Natural killer cell (primary cell): Measurements from ENCODE around the gene COL6A5. TPM values are rescaled to one million over a fixed set of nuclear protein-coding genes. Genes with fewer than 3 reads are reported as not detected.

Experiments
- ATAC-seq, 3 donors: fragments of 150-1000 bp in 2 of 3; fragments of 200-7000 bp in 1 of 3; cut with Tn5 transposase; 1 replicate in 1 of 3; 2 replicates in 2 of 3; pipeline ENCODE4 v1.10.0; 2021; ENCODE audit warnings: mild to moderate bottlenecking in 2 of 3, moderate library complexity in 2 of 3
- DNase-seq, 2 donors: peaks; one replicate each; pipeline versions ENCODE4 v3.0.0 to v3.0.0-alpha.2; 2013 to 2021; ENCODE audit warnings: mixed read lengths in 1 of 2
- H3K27ac ChIP-seq: one replicate; pipeline ENCODE4 v1.5.1; 2013; ENCODE audit warnings: mild to moderate bottlenecking, low read length
- H3K27me3 ChIP-seq: one replicate; pipeline ENCODE4 v1.6.1; 2013; ENCODE audit warnings: low read length; ENCODE audit not compliant: control insufficient read depth, insufficient read depth
- H3K36me3 ChIP-seq: one replicate; pipeline ENCODE4 v1.6.1; 2013; ENCODE audit warnings: low read length; ENCODE audit not compliant: control insufficient read depth, insufficient read depth
- H3K4me1 ChIP-seq: one replicate; pipeline ENCODE4 v1.6.1; 2013; ENCODE audit warnings: low read length; ENCODE audit not compliant: control insufficient read depth, insufficient read depth
- H3K4me3 ChIP-seq: one replicate; pipeline ENCODE4 v1.5.1; 2013; ENCODE audit warnings: low read length
- H3K9me3 ChIP-seq: one replicate; pipeline ENCODE4 v1.6.1; 2013; ENCODE audit warnings: low read length; ENCODE audit not compliant: control insufficient read depth, insufficient read depth
- H3K27ac Mint-ChIP-seq, 2 donors: one replicate each; pipeline ENCODE4 v1.8.0; 2022; ENCODE audit warnings: mild to moderate bottlenecking in 2 of 2, mixed read lengths in 2 of 2, moderate library complexity in 1 of 2
- H3K27me3 Mint-ChIP-seq, 2 donors: one replicate each; pipeline ENCODE4 v1.8.0; 2022; ENCODE audit warnings: low read depth in 2 of 2, mixed read lengths in 2 of 2
- H3K36me3 Mint-ChIP-seq: one replicate; pipeline ENCODE4 v1.8.0; 2022; ENCODE audit warnings: mixed read lengths
- H3K4me1 Mint-ChIP-seq, 2 donors: one replicate each; pipeline ENCODE4 v1.8.0; 2022; ENCODE audit warnings: mixed read lengths in 2 of 2
- H3K4me3 Mint-ChIP-seq: one replicate; pipeline ENCODE4 v1.8.0; 2022; ENCODE audit warnings: mild to moderate bottlenecking, moderate library complexity, mixed read lengths
- H3K9me3 Mint-ChIP-seq, 2 donors: one replicate each; pipeline ENCODE4 v1.8.0; 2022; ENCODE audit warnings: mixed read lengths in 2 of 2
- CTCF ChIP-seq: fragments of 200-600 bp; IDR thresholded peaks from one replicate; pipeline ENCODE4 v1.8.0; 2022; ENCODE audit warnings: antibody characterized with exemption
- WGBS: methylation state at CpG from one replicate; pipeline ENCODE4 v1.1.7; 2013; ENCODE audit warnings: missing lambda C conversion rate; ENCODE audit not compliant: insufficient coverage; 5-methylcytosine and 5-hydroxymethylcytosine counted together
- intact Hi-C: fragments of 100-400 bp; cut with micrococcal nuclease; formaldehyde crosslinking; loops from one replicate; pipeline ENCODE4 v1.14.2; 2022
- total RNA-seq, 4 donors: library from RNA; stranded (reverse); fragments of 120-200 nt in 1 of 4; gene quantifications; one replicate each; pipeline versions ENCODE4 v1.2.3 to v1.2.4, GENCODE V29; 2013 to 2022

The COL6A5 gene, protein sequence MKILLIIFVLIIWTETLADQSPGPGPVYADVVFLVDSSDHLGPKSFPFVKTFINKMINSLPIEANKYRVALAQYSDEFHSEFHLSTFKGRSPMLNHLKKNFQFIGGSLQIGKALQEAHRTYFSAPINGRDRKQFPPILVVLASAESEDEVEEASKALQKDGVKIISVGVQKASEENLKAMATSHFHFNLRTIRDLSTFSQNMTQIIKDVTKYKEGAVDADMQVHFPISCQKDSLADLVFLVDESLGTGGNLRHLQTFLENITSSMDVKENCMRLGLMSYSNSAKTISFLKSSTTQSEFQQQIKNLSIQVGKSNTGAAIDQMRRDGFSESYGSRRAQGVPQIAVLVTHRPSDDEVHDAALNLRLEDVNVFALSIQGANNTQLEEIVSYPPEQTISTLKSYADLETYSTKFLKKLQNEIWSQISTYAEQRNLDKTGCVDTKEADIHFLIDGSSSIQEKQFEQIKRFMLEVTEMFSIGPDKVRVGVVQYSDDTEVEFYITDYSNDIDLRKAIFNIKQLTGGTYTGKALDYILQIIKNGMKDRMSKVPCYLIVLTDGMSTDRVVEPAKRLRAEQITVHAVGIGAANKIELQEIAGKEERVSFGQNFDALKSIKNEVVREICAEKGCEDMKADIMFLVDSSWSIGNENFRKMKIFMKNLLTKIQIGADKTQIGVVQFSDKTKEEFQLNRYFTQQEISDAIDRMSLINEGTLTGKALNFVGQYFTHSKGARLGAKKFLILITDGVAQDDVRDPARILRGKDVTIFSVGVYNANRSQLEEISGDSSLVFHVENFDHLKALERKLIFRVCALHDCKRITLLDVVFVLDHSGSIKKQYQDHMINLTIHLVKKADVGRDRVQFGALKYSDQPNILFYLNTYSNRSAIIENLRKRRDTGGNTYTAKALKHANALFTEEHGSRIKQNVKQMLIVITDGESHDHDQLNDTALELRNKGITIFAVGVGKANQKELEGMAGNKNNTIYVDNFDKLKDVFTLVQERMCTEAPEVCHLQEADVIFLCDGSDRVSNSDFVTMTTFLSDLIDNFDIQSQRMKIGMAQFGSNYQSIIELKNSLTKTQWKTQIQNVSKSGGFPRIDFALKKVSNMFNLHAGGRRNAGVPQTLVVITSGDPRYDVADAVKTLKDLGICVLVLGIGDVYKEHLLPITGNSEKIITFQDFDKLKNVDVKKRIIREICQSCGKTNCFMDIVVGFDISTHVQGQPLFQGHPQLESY (N-terminal part only)
- total RNA-seq = not detected
- not detected for total RNA-seq (2013)

GRCh38 chr3:130345487-130346079 is at the start of gene COL6A5:
Gene COL6A5, plus strand, starts transcription at chr3:130345672. Its CDS starts 27,967 bp downstream, at chr3:130373639.
- Histone ChIP-seq H3K9me3 (no peaks in the 10 kb centered on the region), H3K4me3 (no peak within 1 kb of the TSS), H3K27me3 (no peaks in the 10 kb centered on the region), H3K27ac (no peak within 1 kb of the TSS), H3K4me1 (no peaks in the 10 kb centered on the region), H3K36me3 (no peaks in the 10 kb centered on the region)
- DNase-seq (no peak), ATAC-seq (no peak)
- H3K9me3 Mint-ChIP-seq = peaks cover 2 to 4% of the 10 kb centered on the region in 2 donors
- H3K4me3 Mint-ChIP-seq = no peak within 1 kb of the TSS
- no peaks in the 10 kb centered on the region for H3K36me3 Mint-ChIP-seq
- TF ChIP-seq CTCF = no peak
- intact Hi-C loops = no loop called here
- H3K4me1 Mint-ChIP-seq = no peaks in the 10 kb centered on the region
- peaks cover 20 to 34% of the 10 kb centered on the region in 2 donors for H3K27me3 Mint-ChIP-seq
- H3K27ac Mint-ChIP-seq = no peak within 1 kb of the TSS
- WGBS = 6% methylated on average over 41 of the region's 41 CpGs

- H3K36me3 Mint-ChIP-seq = no peaks in the 10 kb centered on the region
- DNase-seq (no peak), ATAC-seq (no peak)
- 59% methylated on average over 1 of the region's 2 CpGs for WGBS
- no peak for TF ChIP-seq CTCF
- intact Hi-C loops = no loop called here
- no peaks in the 10 kb centered on the region for H3K36me3 ChIP-seq
- H3K4me1 Mint-ChIP-seq = no peaks in the 10 kb centered on the region
- no peak overlapping the region for H3K27ac ChIP-seq
- no peaks in the 10 kb centered on the region for H3K9me3 Mint-ChIP-seq
- no peak overlapping the region for H3K4me3 Mint-ChIP-seq
- H3K9me3 ChIP-seq = no peaks in the 10 kb centered on the region
- H3K4me3 ChIP-seq = no peak overlapping the region
- H3K27me3 ChIP-seq = no peaks in the 10 kb centered on the region
- H3K27ac Mint-ChIP-seq = no peak overlapping the region
- H3K4me1 ChIP-seq = no peaks in the 10 kb centered on the region
- peaks cover 2 to 5% of the 10 kb centered on the region in 2 donors for H3K27me3 Mint-ChIP-seq
These were observed 45.9 kb upstream of the COL6A5 start for GRCh38 chr3:130299531-130299930.

DNA sequence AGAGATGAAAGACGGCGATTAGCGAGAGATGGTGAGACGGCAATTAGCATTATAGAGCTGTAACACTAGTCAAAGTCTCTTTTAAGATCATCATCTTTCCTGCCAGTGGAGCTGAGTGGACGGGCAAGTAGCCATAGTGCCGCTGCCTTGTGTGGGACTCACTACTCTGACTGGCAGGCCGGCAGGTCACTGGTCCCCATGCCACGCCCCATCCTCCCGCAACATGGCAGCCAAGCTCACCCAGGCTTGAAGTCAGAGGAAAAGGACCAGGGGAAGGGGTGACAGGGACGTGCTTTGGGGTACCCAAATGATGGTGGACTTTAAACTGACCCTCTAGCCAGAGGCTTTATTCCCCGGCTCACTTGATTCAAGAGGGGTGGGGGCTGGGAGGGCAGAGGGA is 44.6 kb upstream of the COL6A5 start:
- no peak overlapping the region for H3K4me3 ChIP-seq
- 92% methylated on average over 11 of the region's 11 CpGs for WGBS

More for the DNA sequence above, 44.6 kb upstream of the COL6A5 start:
- H3K4me1 ChIP-seq = no peaks in the 10 kb centered on the region
- DNase-seq = no peak
- Mint-ChIP-seq H3K36me3 (no peaks in the 10 kb centered on the region), H3K9me3 (no peaks in the 10 kb centered on the region), H3K4me1 (no peaks in the 10 kb centered on the region), H3K27ac (no peak overlapping the region), H3K27me3 (peaks cover 4 to 7% of the 10 kb centered on the region in 2 donors), H3K4me3 (no peak overlapping the region)
- no peaks in the 10 kb centered on the region for H3K36me3 ChIP-seq
- no peak for TF ChIP-seq CTCF
- H3K9me3 ChIP-seq = no peaks in the 10 kb centered on the region
- H3K27ac ChIP-seq = no peak overlapping the region
- no peak for ATAC-seq
- intact Hi-C loops = no loop called here
- H3K27me3 ChIP-seq = no peaks in the 10 kb centered on the region
